Measurements from ENCODE around the gene TANC1. TPM values are rescaled to one million over a fixed set of nuclear protein-coding genes. Genes with fewer than 3 reads are reported as not detected.
A peak's percentile ranks its signal among the peaks of the same experiment; 100 is the strongest.

TANC1 gene
- total and polyA plus RNA-seq, 7 experiments from 2014 or later = 0.13 to 0.39 (median 0.22) TPM; not detected in 1

GRCh38 chr2:159086342-159086741 lies 117.9 kb downstream of the TANC1 start:
- Mint-ChIP-seq H3K36me3 (peaks cover 0 to 4% (median 0%) of the 10 kb centered on the region in 5 donors), H3K27me3 (no peaks in the 10 kb centered on the region), H3K4me1 (peaks cover 6 to 58% (median 37%) of the 10 kb centered on the region in 7 donors), H3K4me3 (peak overlapping the region in 1 of 10 donors; percentile 26), H3K9me3 (no peaks in the 10 kb centered on the region), H3K27ac (no peak overlapping the region)
- POLR2A ChIA-PET = interaction anchor here (0.7 to 1.0 kb wide), 2 partner anchors 37 to 39 kb away, joined by 3 read pairs; no protein-coding TSS in a partner anchor
- Histone ChIP-seq H3K4me1 (ENCODE audit: control insufficient read depth in 2 of 2, insufficient read depth in 2 of 2, low read length in 2 of 2) (peaks cover 0 to 11% of the 10 kb centered on the region in 2 donors), H3K27ac (ENCODE audit: low read depth, low read length) (no peak overlapping the region), H3K36me3 (ENCODE audit: control insufficient read depth in 2 of 3, insufficient read depth in 3 of 3, low read length in 3 of 3) (no peaks in the 10 kb centered on the region), H3K27me3 (ENCODE audit: control insufficient read depth in 2 of 2, insufficient read depth in 2 of 2, low read length in 2 of 2) (no peaks in the 10 kb centered on the region), H3K4me3 (ENCODE audit: low read length) (no peak overlapping the region), H3K9me3 (ENCODE audit: control insufficient read depth in 2 of 3, low read length in 3 of 3) (no peaks in the 10 kb centered on the region)
- no peak for ATAC-seq
- intact Hi-C loops (cut with micrococcal nuclease) = no loop called here
- no peak for DNase-seq
- CTCF ChIA-PET = no interaction called here

DNA sequence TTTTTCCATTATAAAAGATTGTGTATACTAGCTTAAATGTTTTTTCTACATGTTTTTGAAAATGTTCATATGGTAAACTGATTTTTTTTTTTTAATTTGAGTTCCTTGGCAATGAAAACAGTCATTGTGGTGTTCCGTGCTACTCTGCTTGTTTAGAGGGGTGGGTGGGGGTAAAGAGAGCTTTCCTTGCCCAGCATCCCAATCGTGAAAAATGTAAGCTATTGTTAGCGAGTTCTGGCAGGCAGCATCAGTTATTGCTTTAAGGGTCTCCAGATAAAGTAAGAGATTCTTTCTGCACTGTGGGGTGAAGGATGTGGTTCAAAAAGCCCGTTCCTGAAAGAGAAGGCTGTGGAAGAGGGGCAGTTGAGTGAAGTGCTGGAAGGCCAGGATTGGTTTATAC lies 118.4 kb downstream of the TANC1 start:
- CTCF ChIA-PET = no interaction called here
- peaks cover 0 to 4% (median 0%) of the 10 kb centered on the region in 5 donors for H3K36me3 Mint-ChIP-seq

GRCh38 chr2:159088906-159089305 lies 120.5 kb downstream of the TANC1 start:
- Histone ChIP-seq H3K27ac (ENCODE audit: low read depth, low read length) (no peak overlapping the region), H3K4me3 (ENCODE audit: low read length) (no peak overlapping the region), H3K27me3 (ENCODE audit: control insufficient read depth in 2 of 2, insufficient read depth in 2 of 2, low read length in 2 of 2) (no peaks in the 10 kb centered on the region), H3K9me3 (ENCODE audit: control insufficient read depth in 2 of 3, low read length in 3 of 3) (no peaks in the 10 kb centered on the region), H3K4me1 (ENCODE audit: control insufficient read depth in 2 of 2, insufficient read depth in 2 of 2, low read length in 2 of 2) (peaks cover 4 to 31% of the 10 kb centered on the region in 2 donors), H3K36me3 (ENCODE audit: control insufficient read depth in 2 of 3, insufficient read depth in 3 of 3, low read length in 3 of 3) (no peaks in the 10 kb centered on the region)
- CTCF ChIA-PET = no interaction called here
- peak overlapping the region in 4 of 9 donors; percentile 22 to 76 (median 46) for H3K27ac Mint-ChIP-seq
- no peak overlapping the region for H3K4me3 Mint-ChIP-seq
- peaks cover 0 to 4% (median 0%) of the 10 kb centered on the region in 5 donors for H3K36me3 Mint-ChIP-seq
- no peak for ATAC-seq
- DNase-seq = no peak
- intact Hi-C loops (cut with micrococcal nuclease) = no loop called here
- H3K4me1 Mint-ChIP-seq = peaks cover 29 to 83% (median 60%) of the 10 kb centered on the region in 7 donors
- POLR2A ChIA-PET = no interaction called here
- H3K27me3 Mint-ChIP-seq = no peaks in the 10 kb centered on the region
- no peaks in the 10 kb centered on the region for H3K9me3 Mint-ChIP-seq

More for the DNA sequence above, 118.4 kb downstream of the TANC1 start:
- H3K4me3 ChIP-seq (ENCODE audit: low read length) = no peak overlapping the region
- H3K9me3 ChIP-seq (ENCODE audit: control insufficient read depth in 2 of 3, low read length in 3 of 3) = no peaks in the 10 kb centered on the region
- intact Hi-C loops (cut with micrococcal nuclease) = no loop called here
- H3K27ac ChIP-seq (ENCODE audit: low read depth, low read length) = no peak overlapping the region
- H3K4me1 ChIP-seq (ENCODE audit: control insufficient read depth in 2 of 2, insufficient read depth in 2 of 2, low read length in 2 of 2) = peaks cover 0 to 16% of the 10 kb centered on the region in 2 donors
- Mint-ChIP-seq H3K27ac (peak overlapping the region in 3 of 9 donors; percentile 58 to 84 (median 67)), H3K4me1 (peaks cover 11 to 63% (median 41%) of the 10 kb centered on the region in 7 donors), H3K27me3 (no peaks in the 10 kb centered on the region), H3K4me3 (peak overlapping the region in 3 of 10 donors; percentile 26 to 43 (median 33)), H3K9me3 (no peaks in the 10 kb centered on the region)
- DNase-seq (no peak), ATAC-seq (no peak)
- H3K27me3 ChIP-seq (ENCODE audit: control insufficient read depth in 2 of 2, insufficient read depth in 2 of 2, low read length in 2 of 2) = no peaks in the 10 kb centered on the region
- POLR2A ChIA-PET = interaction anchor here (0.7 to 1.0 kb wide), 2 partner anchors 37 to 38 kb away, joined by 3 read pairs; no protein-coding TSS in a partner anchor
- no peaks in the 10 kb centered on the region for H3K36me3 ChIP-seq (ENCODE audit: control insufficient read depth in 2 of 3, insufficient read depth in 3 of 3, low read length in 3 of 3)

- Mint-ChIP-seq H3K27me3 (no peaks in the 10 kb centered on the region), H3K4me3 (peak overlapping the region in 2 of 10 donors; percentile 3 to 25), H3K36me3 (peaks cover 0 to 4% (median 0%) of the 10 kb centered on the region in 5 donors), H3K4me1 (peaks cover 29 to 89% (median 65%) of the 10 kb centered on the region in 7 donors), H3K9me3 (peaks cover 0 to 2% (median 0%) of the 10 kb centered on the region in 11 donors), H3K27ac (peak overlapping the region; percentile 1 to 88 (median 36))
- no peak overlapping the region for H3K27ac ChIP-seq (ENCODE audit: low read depth, low read length)
- no peak overlapping the region for H3K4me3 ChIP-seq (ENCODE audit: low read length)
- intact Hi-C loops (cut with micrococcal nuclease) = no loop called here
- peaks cover 4 to 31% of the 10 kb centered on the region in 2 donors for H3K4me1 ChIP-seq (ENCODE audit: control insufficient read depth in 2 of 2, insufficient read depth in 2 of 2, low read length in 2 of 2)
- ChIA-PET POLR2A (no interaction called here), CTCF (interaction anchor here (0.6 kb wide), 1 partner anchor 59 kb away, joined by 3 read pairs; no protein-coding TSS in a partner anchor)
- DNase-seq (no peak), ATAC-seq (no peak)
- no peaks in the 10 kb centered on the region for H3K27me3 ChIP-seq (ENCODE audit: control insufficient read depth in 2 of 2, insufficient read depth in 2 of 2, low read length in 2 of 2)
- no peaks in the 10 kb centered on the region for H3K36me3 ChIP-seq (ENCODE audit: control insufficient read depth in 2 of 3, insufficient read depth in 3 of 3, low read length in 3 of 3)
- H3K9me3 ChIP-seq (ENCODE audit: control insufficient read depth in 2 of 3, low read length in 3 of 3) = no peaks in the 10 kb centered on the region
Observed at GRCh38 chr2:159089543-159089942, 121.1 kb downstream of the TANC1 start.

DNA sequence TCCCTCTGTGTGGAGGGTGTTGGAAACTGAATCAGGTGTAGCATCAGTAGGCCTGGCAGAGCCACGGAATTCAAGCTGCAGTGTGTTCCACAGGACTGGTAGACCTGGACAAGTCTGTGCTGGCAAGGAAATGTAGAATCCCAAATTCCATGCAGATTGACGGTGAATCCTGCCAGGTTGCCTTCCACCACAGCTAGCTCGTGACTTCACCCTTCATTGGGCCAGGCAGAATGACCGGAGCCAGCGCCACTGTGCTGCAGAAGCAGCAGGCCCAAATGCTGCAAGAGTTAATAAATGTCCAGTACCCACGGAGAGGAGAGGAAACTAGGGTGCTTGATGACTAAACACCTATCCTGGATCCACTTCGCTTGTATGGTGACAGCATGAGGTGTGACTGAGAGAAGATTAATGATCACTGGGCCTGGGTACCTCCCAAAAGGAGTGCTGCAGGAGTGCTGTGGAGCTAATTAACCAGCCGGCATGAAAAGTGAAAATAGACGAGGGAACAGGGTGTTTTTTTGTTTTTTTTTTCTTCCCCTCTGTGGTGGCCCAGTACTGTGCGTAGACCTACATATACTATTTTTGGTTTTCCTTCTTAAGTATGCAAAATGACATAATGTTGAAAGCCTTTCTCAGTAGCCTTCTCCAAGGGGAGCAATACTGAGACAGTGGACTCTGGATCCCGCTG lies 122.2 kb downstream of the TANC1 start:
- Mint-ChIP-seq H3K27ac (peak overlapping the region in 8 of 9 donors; percentile 48 to 89 (median 78)), H3K4me3 (peak overlapping the region in 8 of 10 donors; percentile 8 to 86 (median 58))

DNA sequence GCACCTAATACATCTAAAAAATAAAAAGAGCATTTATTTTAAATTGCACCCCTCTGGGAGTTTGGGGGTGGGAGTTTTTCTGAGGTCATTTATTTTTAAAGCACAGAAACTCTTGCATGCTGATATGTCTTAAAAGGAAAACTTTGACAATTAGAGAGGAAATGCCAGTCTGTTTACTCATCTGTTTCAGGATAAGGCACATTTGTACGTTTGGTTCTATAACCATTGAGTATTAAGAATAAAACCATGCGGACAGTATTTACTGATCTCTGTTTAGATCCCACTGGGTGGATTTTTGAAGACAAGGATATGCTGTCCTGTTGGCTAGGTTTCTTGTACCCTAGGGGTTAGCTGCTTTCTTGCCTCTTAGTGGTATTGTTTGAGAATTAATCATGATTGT lies 122.9 kb downstream of the TANC1 start:
- Mint-ChIP-seq H3K27ac (peak overlapping the region in 8 of 9 donors; percentile 48 to 88 (median 80)), H3K4me3 (peak overlapping the region in 9 of 10 donors; percentile 16 to 86 (median 58)), H3K27me3 (no peaks in the 10 kb centered on the region), H3K4me1 (peaks cover 29 to 83% (median 70%) of the 10 kb centered on the region in 7 donors), H3K36me3 (peaks cover under 1 to 8% (median 6%) of the 10 kb centered on the region in 5 donors), H3K9me3 (peaks cover 0 to 10% (median 6%) of the 10 kb centered on the region in 11 donors)
- ChIA-PET CTCF (interaction anchor here (0.9 to 1.4 kb wide), 4 partner anchors 23 to 197 kb away, joined by 3 to 5 read pairs (median 4); no protein-coding TSS in a partner anchor), POLR2A (interaction anchor here (1.2 kb wide), 1 partner anchor 24 kb away, joined by 4 read pairs; no protein-coding TSS in a partner anchor)
- H3K4me3 ChIP-seq (ENCODE audit: low read length) = no peak overlapping the region
- no peaks in the 10 kb centered on the region for H3K27me3 ChIP-seq (ENCODE audit: control insufficient read depth in 2 of 2, insufficient read depth in 2 of 2, low read length in 2 of 2)
- no peak for ATAC-seq
- H3K27ac ChIP-seq (ENCODE audit: low read depth, low read length) = peak overlapping the region; percentile 9
- peaks cover 0 to 8% (median 7%) of the 10 kb centered on the region in 3 experiments for H3K9me3 ChIP-seq (ENCODE audit: control insufficient read depth in 2 of 3, low read length in 3 of 3)
- peaks cover 4 to 31% of the 10 kb centered on the region in 2 donors for H3K4me1 ChIP-seq (ENCODE audit: control insufficient read depth in 2 of 2, insufficient read depth in 2 of 2, low read length in 2 of 2)
- intact Hi-C loops (cut with micrococcal nuclease) = no loop called here
- no peaks in the 10 kb centered on the region for H3K36me3 ChIP-seq (ENCODE audit: control insufficient read depth in 2 of 3, insufficient read depth in 3 of 3, low read length in 3 of 3)
- DNase-seq = no peak

More for the DNA sequence above, 122.2 kb downstream of the TANC1 start:
- Mint-ChIP-seq H3K4me1 (peaks cover 29 to 86% (median 66%) of the 10 kb centered on the region in 7 donors), H3K9me3 (peaks cover 0 to 2% (median under 1%) of the 10 kb centered on the region in 11 donors), H3K27me3 (no peaks in the 10 kb centered on the region), H3K36me3 (peaks cover 0 to 4% (median under 1%) of the 10 kb centered on the region in 5 donors)
- ATAC-seq (no peak), DNase-seq (peak in 1 of 9 donors; percentile 7)
- no peaks in the 10 kb centered on the region for H3K36me3 ChIP-seq (ENCODE audit: control insufficient read depth in 2 of 3, insufficient read depth in 3 of 3, low read length in 3 of 3)
- intact Hi-C loops (cut with micrococcal nuclease) = no loop called here
- H3K9me3 ChIP-seq (ENCODE audit: control insufficient read depth in 2 of 3, low read length in 3 of 3) = peaks cover 0 to 1% (median under 1%) of the 10 kb centered on the region in 3 experiments
- peaks cover 4 to 31% of the 10 kb centered on the region in 2 donors for H3K4me1 ChIP-seq (ENCODE audit: control insufficient read depth in 2 of 2, insufficient read depth in 2 of 2, low read length in 2 of 2)
- H3K4me3 ChIP-seq (ENCODE audit: low read length) = no peak overlapping the region
- H3K27ac ChIP-seq (ENCODE audit: low read depth, low read length) = peak overlapping the region; percentile 9
- POLR2A ChIA-PET = no interaction called here
- no peaks in the 10 kb centered on the region for H3K27me3 ChIP-seq (ENCODE audit: control insufficient read depth in 2 of 2, insufficient read depth in 2 of 2, low read length in 2 of 2)
- CTCF ChIA-PET = no interaction called here

All from naive thymus-derived CD4-positive, alpha-beta T cell (primary cell).